ENCODE data around the gene PID1. TPM values are rescaled to one million over a fixed set of nuclear protein-coding genes. Genes with fewer than 3 reads are reported as not detected.
"Not testable (repeated sequence)": the region's sequence is repeated elsewhere in the genome, so short reads cannot be mapped to it uniquely, and the experiment has no call there.

The PID1 gene
- total and polyA plus RNA-seq, 8 donors = 10.2 to 51.2 (median 35.4) TPM

DNA sequence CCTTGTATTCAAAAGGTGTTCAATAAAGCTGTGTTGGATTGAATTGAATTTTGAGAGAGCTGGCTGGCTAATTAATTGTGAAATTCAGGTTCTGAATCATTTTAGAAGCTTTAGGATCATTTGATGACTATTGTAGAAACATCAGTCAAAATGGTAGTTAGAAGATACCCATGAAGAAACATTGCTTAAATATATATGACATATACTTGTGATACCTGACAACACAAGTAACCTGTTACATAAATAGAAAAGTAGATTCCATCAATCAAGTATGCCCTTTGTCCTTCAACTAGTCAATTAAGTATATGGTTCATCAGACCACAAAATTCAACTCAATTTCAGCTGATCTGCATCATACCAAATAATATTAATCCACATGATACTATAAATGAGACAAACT, 185.6 kb downstream of the PID1 start:
- Histone ChIP-seq H3K36me3 (no peaks in the 10 kb centered on the region), H3K4me3 (no peak overlapping the region), H3K9me3 (no peaks in the 10 kb centered on the region), H3K4me1 (peaks cover 0 to 15% (median 0%) of the 10 kb centered on the region in 4 donors), H3K27me3 (no peaks in the 10 kb centered on the region), H3K27ac (no peak overlapping the region)
- DNase-seq = no peak
- TF ChIP-seq POLR2AphosphoS5 (IDR thresholded peaks at IDR 0.05) (no peak), POLR2A (IDR thresholded peaks at IDR 0.05) (no peak), EP300 (IDR thresholded peaks at IDR 0.05) (no peak)
- TF ChIP-seq, protein P1, sequence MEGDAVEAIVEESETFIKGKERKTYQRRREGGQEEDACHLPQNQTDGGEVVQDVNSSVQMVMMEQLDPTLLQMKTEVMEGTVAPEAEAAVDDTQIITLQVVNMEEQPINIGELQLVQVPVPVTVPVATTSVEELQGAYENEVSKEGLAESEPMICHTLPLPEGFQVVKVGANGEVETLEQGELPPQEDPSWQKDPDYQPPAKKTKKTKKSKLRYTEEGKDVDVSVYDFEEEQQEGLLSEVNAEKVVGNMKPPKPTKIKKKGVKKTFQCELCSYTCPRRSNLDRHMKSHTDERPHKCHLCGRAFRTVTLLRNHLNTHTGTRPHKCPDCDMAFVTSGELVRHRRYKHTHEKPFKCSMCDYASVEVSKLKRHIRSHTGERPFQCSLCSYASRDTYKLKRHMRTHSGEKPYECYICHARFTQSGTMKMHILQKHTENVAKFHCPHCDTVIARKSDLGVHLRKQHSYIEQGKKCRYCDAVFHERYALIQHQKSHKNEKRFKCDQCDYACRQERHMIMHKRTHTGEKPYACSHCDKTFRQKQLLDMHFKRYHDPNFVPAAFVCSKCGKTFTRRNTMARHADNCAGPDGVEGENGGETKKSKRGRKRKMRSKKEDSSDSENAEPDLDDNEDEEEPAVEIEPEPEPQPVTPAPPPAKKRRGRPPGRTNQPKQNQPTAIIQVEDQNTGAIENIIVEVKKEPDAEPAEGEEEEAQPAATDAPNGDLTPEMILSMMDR (IDR thresholded peaks at IDR 0.05) = no peak
- intact Hi-C loops (cut with DNase I; ENCODE audit: low total_unique reads) = no loop called here

GRCh38 chr2:229084447-229084846, 186.6 kb downstream of the PID1 start:
- Histone ChIP-seq H3K4me3 (no peak overlapping the region), H3K36me3 (no peaks in the 10 kb centered on the region), H3K27ac (no peak overlapping the region), H3K4me1 (peaks cover 0 to 15% (median 0%) of the 10 kb centered on the region in 4 donors), H3K27me3 (no peaks in the 10 kb centered on the region), H3K9me3 (no peaks in the 10 kb centered on the region)
- WGBS, 5 donors = 70 to 82% (median 80%) methylated on average over 5 of the region's 5 CpGs
- no peak for DNase-seq
- intact Hi-C loops (cut with DNase I; ENCODE audit: low total_unique reads) = no loop called here
- TF ChIP-seq POLR2A (IDR thresholded peaks at IDR 0.05) = no peak
- no peak for TF ChIP-seq POLR2AphosphoS5 (IDR thresholded peaks at IDR 0.05)
- TF ChIP-seq, protein P1 (IDR thresholded peaks at IDR 0.05) = no peak
- TF ChIP-seq EP300 (IDR thresholded peaks at IDR 0.05) = no peak

DNA sequence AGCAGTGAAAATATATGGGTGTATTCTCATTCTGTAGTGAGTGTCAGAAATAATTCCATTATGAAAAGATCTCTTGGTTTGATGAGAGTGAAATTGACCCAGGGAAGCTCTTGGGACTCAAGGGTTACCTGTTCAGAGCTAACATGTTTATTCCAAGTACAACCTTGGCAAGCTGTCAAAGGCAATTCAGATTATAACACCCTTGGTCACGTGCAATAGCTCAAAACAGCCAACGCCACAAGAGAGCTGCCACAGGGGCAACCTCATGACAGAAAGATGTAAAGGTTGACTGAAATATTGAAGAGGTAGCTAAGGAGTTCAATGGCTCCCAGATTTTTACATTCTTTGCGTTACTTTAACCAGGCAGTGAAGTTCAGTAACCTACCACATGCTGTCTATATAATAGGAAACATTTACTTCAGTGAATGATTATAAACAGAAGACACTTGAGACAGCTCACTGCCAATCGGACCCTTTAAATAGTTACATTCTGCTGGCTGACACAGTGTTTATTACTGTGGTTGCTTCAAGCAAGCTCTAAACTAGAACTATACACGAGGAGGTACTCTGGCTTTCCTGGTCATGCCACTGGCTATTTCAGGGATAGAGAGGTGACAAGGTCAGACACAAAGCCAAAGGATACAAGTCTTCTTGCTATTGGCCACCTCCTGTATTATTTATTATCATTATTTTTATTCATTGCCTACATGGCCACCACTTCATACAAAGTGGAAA, 187.3 kb downstream of the PID1 start:
- TF ChIP-seq, protein P1 (IDR thresholded peaks at IDR 0.05) = no peak
- TF ChIP-seq POLR2A (IDR thresholded peaks at IDR 0.05) = no peak
- no peak for TF ChIP-seq POLR2AphosphoS5 (IDR thresholded peaks at IDR 0.05)
- no peak for TF ChIP-seq EP300 (IDR thresholded peaks at IDR 0.05)
- 49 to 56% (median 53%) methylated on average over 5 of the region's 5 CpGs for WGBS, 5 donors
- Histone ChIP-seq H3K27ac (no peak overlapping the region), H3K4me3 (no peak overlapping the region), H3K27me3 (no peaks in the 10 kb centered on the region), H3K36me3 (no peaks in the 10 kb centered on the region), H3K9me3 (no peaks in the 10 kb centered on the region), H3K4me1 (peaks cover 0 to 12% (median 0%) of the 10 kb centered on the region in 4 donors)
- no peak for DNase-seq
- intact Hi-C loops (cut with DNase I; ENCODE audit: low total_unique reads) = no loop called here

DNA sequence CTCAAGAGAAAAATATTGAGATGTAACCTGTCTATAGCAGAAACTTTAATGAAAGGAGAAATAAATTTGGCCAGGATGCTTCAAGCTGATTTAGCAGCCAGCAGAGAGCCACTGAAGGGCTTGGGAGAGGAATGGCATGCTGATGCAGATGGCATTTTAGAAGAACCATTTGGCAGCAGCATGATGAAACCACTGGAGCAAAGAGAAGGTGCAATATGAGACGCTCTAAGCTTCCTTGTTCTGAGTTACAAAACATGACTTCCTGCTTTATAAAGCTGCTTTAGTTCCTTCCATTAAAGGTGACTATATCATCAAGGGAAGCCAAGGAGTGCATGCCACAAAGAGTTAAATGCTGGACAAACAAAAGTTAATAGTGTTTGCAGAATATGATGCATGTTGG, 189.7 kb downstream of the PID1 start:
- Histone ChIP-seq H3K4me3 (no peak overlapping the region), H3K27me3 (no peaks in the 10 kb centered on the region), H3K27ac (no peak overlapping the region), H3K9me3 (peaks cover 0 to under 1% (median 0%) of the 10 kb centered on the region in 4 donors), H3K36me3 (no peaks in the 10 kb centered on the region), H3K4me1 (no peaks in the 10 kb centered on the region)
- intact Hi-C loops (cut with DNase I; ENCODE audit: low total_unique reads) = no loop called here
- DNase-seq = no peak
- no peak for TF ChIP-seq EP300 (IDR thresholded peaks at IDR 0.05)
- TF ChIP-seq POLR2A (IDR thresholded peaks at IDR 0.05) = no peak
- TF ChIP-seq POLR2AphosphoS5 (IDR thresholded peaks at IDR 0.05) = no peak
- WGBS, 5 donors = 50 to 75% (median 63%) methylated on average over 1 of the region's 1 CpG

DNA sequence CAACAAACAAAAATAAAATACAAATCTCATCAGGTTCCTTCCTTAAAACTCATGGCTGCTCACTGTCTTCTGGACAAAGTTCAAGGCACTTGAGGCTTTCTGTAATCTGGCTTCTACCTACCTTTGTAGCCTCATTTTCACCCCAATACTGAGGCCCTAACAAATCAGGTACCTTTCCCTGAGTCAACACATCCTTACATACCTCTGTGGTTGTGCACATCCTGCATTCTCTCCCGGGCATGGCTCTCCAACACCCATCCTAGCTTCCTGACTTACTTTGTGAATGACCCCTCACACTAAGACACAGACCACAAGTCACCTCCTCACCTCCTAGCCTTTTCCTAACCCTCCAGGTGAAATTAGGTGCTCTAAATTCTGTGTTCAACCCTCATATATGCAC, 190.9 kb downstream of the PID1 start:
- DNase-seq = no peak
- Histone ChIP-seq H3K27ac (no peak overlapping the region), H3K9me3 (peaks cover 0 to 11% (median 3%) of the 10 kb centered on the region in 4 donors), H3K4me3 (no peak overlapping the region), H3K36me3 (no peaks in the 10 kb centered on the region), H3K4me1 (no peaks in the 10 kb centered on the region), H3K27me3 (no peaks in the 10 kb centered on the region)
- 56 to 81% (median 62%) methylated on average over 1 of the region's 1 CpG for WGBS, 5 donors
- intact Hi-C loops (cut with DNase I; ENCODE audit: low total_unique reads) = no loop called here
- TF ChIP-seq EP300 (IDR thresholded peaks at IDR 0.05) = no peak

GRCh38 chr2:229076886-229077285, 194.2 kb downstream of the PID1 start:
- DNase-seq; H3K27me3 ChIP-seq; H3K4me1 ChIP-seq; H3K27ac ChIP-seq; H3K4me3 ChIP-seq; H3K36me3 ChIP-seq; intact Hi-C loops (cut with DNase I; ENCODE audit: low total_unique reads): not testable (repeated sequence)
- 85 to 92% (median 87%) methylated on average over 2 of the region's 2 CpGs for WGBS, 5 donors
- peaks cover 0 to 11% (median 3%) of the 10 kb centered on the region in 4 donors for H3K9me3 ChIP-seq
